Loucy (cell line): ENCODE data around the gene BLTP2.

Experiments used
- CTCF ChIP-seq: fragments of 200-600 bp; sonication (generic); conservative IDR thresholded peaks from 2 replicates; pipeline ENCODE4 v1.5.1; 2014; ENCODE audit warnings: mild to moderate bottlenecking, antibody characterized with exemption, low read length
- EZH2phosphoT487 ChIP-seq: fragments of 200-600 bp; IDR thresholded peaks from 2 replicates; pipeline ENCODE4 v1.6.1; 2018; ENCODE audit warnings: antibody characterized with exemption, mild to moderate bottlenecking, moderate library complexity, borderline replicate concordance

- TF ChIP-seq CTCF (no peak), EZH2phosphoT487 (no peak)
Observed at GRCh38 chr17:28615260-28615940, 29.6 kb downstream of the BLTP2 start.
